Gastroesophageal sphincter (tissue), 4 donors: ENCODE data around the gene IMMP2L. TPM values are rescaled to one million over a fixed set of nuclear protein-coding genes. Genes with fewer than 3 reads are reported as not detected.

Experiments used
- ATAC-seq: fragments of 150-250 bp; one replicate; pipeline ENCODE4 v1.9.1; 2016; ENCODE audit warnings: mild to moderate bottlenecking, moderate library complexity
- H3K27ac ChIP-seq, 4 donors: fragments of 200-600 bp; sonication (generic) in 3 of 4; 1 replicate in 3 of 4; 2 replicates in 1 of 4; pipeline ENCODE4 v1.5.1; 2016 to 2019
- H3K27me3 ChIP-seq: fragments of 200-600 bp; sonication (generic); one replicate; pipeline ENCODE4 v1.5.1; 2019
- H3K36me3 ChIP-seq, 2 donors: fragments of 200-600 bp; sonication (generic); one replicate each; pipeline ENCODE4 v1.5.1; 2019; ENCODE audit warnings: control low read depth in 1 of 2
- H3K4me1 ChIP-seq, 3 donors: fragments of 200-600 bp; sonication (generic); 1 replicate in 2 of 3; 2 replicates in 1 of 3; pipeline ENCODE4 v1.5.1; 2016 to 2019; ENCODE audit warnings: control low read depth in 2 of 3
- H3K4me3 ChIP-seq, 2 donors: fragments of 200-600 bp; sonication (generic); one replicate each; pipeline ENCODE4 v1.5.1; 2019; ENCODE audit warnings: mild to moderate bottlenecking in 1 of 2, moderate library complexity in 1 of 2
- H3K9me3 ChIP-seq, 3 donors: fragments of 200-600 bp; sonication (generic); one replicate each; pipeline ENCODE4 v1.5.1; 2017 to 2019; ENCODE audit warnings: control low read depth in 2 of 3
- CTCF ChIP-seq, 4 experiments: fragments of 200-600 bp in 2 of 4; fragments of 450-650 bp in 2 of 4; sonication (generic) in 1 of 4; IDR thresholded peaks; one replicate each; pipeline ENCODE4 v1.5.1; 2017 to 2019; ENCODE audit warnings: antibody characterized with exemption in 4 of 4, mild to moderate bottlenecking in 2 of 4, moderate library complexity in 2 of 4
- EP300 ChIP-seq: sonication (generic); formaldehyde crosslinking; IDR thresholded peaks from one replicate; pipeline ENCODE4 v1.6.1; 2017; ENCODE audit warnings: antibody characterized with exemption, mild to moderate bottlenecking
- POLR2A ChIP-seq, 2 donors: fragments of 450-650 bp; IDR thresholded peaks; one replicate each; pipeline ENCODE4 v1.6.1; 2017; ENCODE audit warnings: antibody characterized with exemption in 2 of 2, mild to moderate bottlenecking in 2 of 2, moderate library complexity in 1 of 2
- POLR2AphosphoS5 ChIP-seq: sonication (generic); formaldehyde crosslinking; IDR thresholded peaks from one replicate; pipeline ENCODE4 v1.6.1; 2017; ENCODE audit warnings: antibody characterized with exemption
- WGBS, 2 donors: methylation state at CpG; one replicate each; pipeline ENCODE4 v1.1.5; 2018; ENCODE audit warnings: low coverage in 1 of 2; 5-methylcytosine and 5-hydroxymethylcytosine counted together
- small RNA-seq, 4 donors: library from RNA; depleted of rRNA; stranded (forward); fragments of <200 nt; gene quantifications; one replicate each; pipeline ENCODE3, GENCODE V24; 2016
- total RNA-seq, 4 donors: library from RNA; depleted of rRNA; stranded (reverse); fragments of >200 nt; gene quantifications; one replicate each; pipeline ENCODE4 v1.1.0, GENCODE V29; 2016

IMMP2L gene
- total RNA-seq, 4 donors from 2014 or later: 13.6 to 38.5 (median 30.1) TPM

- Histone ChIP-seq H3K36me3 (no peaks in the 10 kb centered on the region), H3K4me1 (no peaks in the 10 kb centered on the region), H3K9me3 (no peaks in the 10 kb centered on the region), H3K4me3 (no peak overlapping the region), H3K27me3 (no peaks in the 10 kb centered on the region), H3K27ac (no peak overlapping the region)
- WGBS, 2 donors: 86 to 96% methylated on average over 3 of the region's 3 CpGs
- TF ChIP-seq POLR2A (IDR thresholded peaks at IDR 0.05): no peak
- no peak for TF ChIP-seq POLR2AphosphoS5
- TF ChIP-seq CTCF (IDR thresholded peaks at IDR 0.05): no peak
- no peak for TF ChIP-seq EP300
- ATAC-seq: no peak
Measured at GRCh38 chr7:110623436-110623835, 938.9 kb downstream of the IMMP2L start.

GRCh38 chr7:110621289-110621688 lies 941.0 kb downstream of the IMMP2L start:
- Histone ChIP-seq H3K4me3 (no peak overlapping the region), H3K27ac (no peak overlapping the region), H3K4me1 (no peaks in the 10 kb centered on the region), H3K36me3 (no peaks in the 10 kb centered on the region), H3K9me3 (no peaks in the 10 kb centered on the region), H3K27me3 (no peaks in the 10 kb centered on the region)
- ATAC-seq: no peak
- WGBS, 2 donors: 98 to 100% methylated on average over 2 of the region's 2 CpGs
- TF ChIP-seq EP300: no peak
- no peak for TF ChIP-seq POLR2AphosphoS5
- TF ChIP-seq CTCF (IDR thresholded peaks at IDR 0.05): no peak
- TF ChIP-seq POLR2A (IDR thresholded peaks at IDR 0.05): no peak

- 48 to 85% methylated on average over 4 to 6 of the region's 7 CpGs for WGBS, 2 donors
- ATAC-seq: no peak
- no peaks in the 10 kb centered on the region for H3K27me3 ChIP-seq
- H3K4me3 ChIP-seq: no peak overlapping the region
- H3K27ac ChIP-seq: no peak overlapping the region
- H3K36me3 ChIP-seq: no peaks in the 10 kb centered on the region
- no peaks in the 10 kb centered on the region for H3K9me3 ChIP-seq
- TF ChIP-seq POLR2A (IDR thresholded peaks at IDR 0.05) (no peak), CTCF (IDR thresholded peaks at IDR 0.05) (no peak), EP300 (no peak), POLR2AphosphoS5 (no peak)
- no peaks in the 10 kb centered on the region for H3K4me1 ChIP-seq
Measured at GRCh38 chr7:110620110-110620735, 942.1 kb downstream of the IMMP2L start.

Small RNA genes lying within 50 kb of the gene (small RNA-seq; reads per million reads assigned to genes)
- gene AC003989.2: 0 reads per million in 4 donors
